ENCODE results near the gene MT4.

GRCh38 chr16:56615353-56615752, 50.5 kb downstream of the MT4 start:
- TF ChIP-seq, protein P1, sequence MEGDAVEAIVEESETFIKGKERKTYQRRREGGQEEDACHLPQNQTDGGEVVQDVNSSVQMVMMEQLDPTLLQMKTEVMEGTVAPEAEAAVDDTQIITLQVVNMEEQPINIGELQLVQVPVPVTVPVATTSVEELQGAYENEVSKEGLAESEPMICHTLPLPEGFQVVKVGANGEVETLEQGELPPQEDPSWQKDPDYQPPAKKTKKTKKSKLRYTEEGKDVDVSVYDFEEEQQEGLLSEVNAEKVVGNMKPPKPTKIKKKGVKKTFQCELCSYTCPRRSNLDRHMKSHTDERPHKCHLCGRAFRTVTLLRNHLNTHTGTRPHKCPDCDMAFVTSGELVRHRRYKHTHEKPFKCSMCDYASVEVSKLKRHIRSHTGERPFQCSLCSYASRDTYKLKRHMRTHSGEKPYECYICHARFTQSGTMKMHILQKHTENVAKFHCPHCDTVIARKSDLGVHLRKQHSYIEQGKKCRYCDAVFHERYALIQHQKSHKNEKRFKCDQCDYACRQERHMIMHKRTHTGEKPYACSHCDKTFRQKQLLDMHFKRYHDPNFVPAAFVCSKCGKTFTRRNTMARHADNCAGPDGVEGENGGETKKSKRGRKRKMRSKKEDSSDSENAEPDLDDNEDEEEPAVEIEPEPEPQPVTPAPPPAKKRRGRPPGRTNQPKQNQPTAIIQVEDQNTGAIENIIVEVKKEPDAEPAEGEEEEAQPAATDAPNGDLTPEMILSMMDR (IDR thresholded peaks at IDR 0.05) = no peak
- no peak for TF ChIP-seq POLR2A (IDR thresholded peaks at IDR 0.05)

Measured in body of pancreas (tissue), 4 donors.